HG03342 (cell line): ENCODE results near the gene STAT5A.
"Not testable (repeated sequence)": the region's sequence is repeated elsewhere in the genome, so short reads cannot be mapped to it uniquely, and the experiment has no call there.

Source experiments
- ATAC-seq: cut with Tn5 transposase; IDR thresholded peaks from one replicate; pipeline ENCODE4 v1.9.1; 2021; ENCODE audit warnings: mild to moderate bottlenecking, moderate library complexity; ENCODE audit not compliant: unreplicated experiment

The STAT5A gene

GRCh38 chr17:42305031-42305330, 16.7 kb downstream of the STAT5A start:
- ATAC-seq, result not testable (repeated sequence)

GRCh38 chr17:42305543-42306384, 17.5 kb downstream of the STAT5A start:
- no peak for ATAC-seq

GRCh38 chr17:42306385-42306667, 18.0 kb downstream of the STAT5A start:
- ATAC-seq, result no peak

GRCh38 chr17:42307362-42307927, 19.1 kb downstream of the STAT5A start:
- no peak for ATAC-seq

- no peak for ATAC-seq
These were observed 20.1 kb downstream of the STAT5A start for GRCh38 chr17:42308446-42308845.

- ATAC-seq, result no peak
These were observed 20.8 kb downstream of the STAT5A start for GRCh38 chr17:42309142-42309541.

- no peak for ATAC-seq
These were observed 21.9 kb downstream of the STAT5A start for GRCh38 chr17:42309986-42310786.

- ATAC-seq, result no peak
These were observed 22.5 kb downstream of the STAT5A start for GRCh38 chr17:42310787-42311215.

GRCh38 chr17:42311240-42312034, 23.1 kb downstream of the STAT5A start:
- no peak for ATAC-seq

- no peak for ATAC-seq
These were observed 23.7 kb downstream of the STAT5A start for GRCh38 chr17:42312035-42312284.

GRCh38 chr17:42312285-42313130, 24.2 kb downstream of the STAT5A start:
- no peak for ATAC-seq

GRCh38 chr17:42313389-42313772, 25.1 kb downstream of the STAT5A start:
- no peak for ATAC-seq

GRCh38 chr17:42313773-42314566, 25.7 kb downstream of the STAT5A start:
- ATAC-seq, result no peak

- ATAC-seq, result no peak
These were observed 27.3 kb downstream of the STAT5A start for GRCh38 chr17:42315402-42316156.

GRCh38 chr17:42316755-42317154, 28.5 kb downstream of the STAT5A start:
- ATAC-seq, result no peak

GRCh38 chr17:42317266-42317845, 29.1 kb downstream of the STAT5A start:
- ATAC-seq, result no peak

GRCh38 chr17:42317967-42318366, 29.7 kb downstream of the STAT5A start:
- ATAC-seq, result not testable (repeated sequence)

GRCh38 chr17:42321555-42321954, 33.3 kb downstream of the STAT5A start:
- no peak for ATAC-seq
